HG03378 (cell line): ENCODE measurements around the gene NAP1L5.

Source experiments
- ATAC-seq: cut with Tn5 transposase; IDR thresholded peaks from one replicate; pipeline ENCODE4 v1.9.1; 2021; ENCODE audit warnings: mild to moderate bottlenecking, moderate library complexity; ENCODE audit not compliant: unreplicated experiment

Gene NAP1L5

GRCh38 chr4:88697588-88698329, at the start of gene NAP1L5:
Gene NAP1L5 (minus strand): TSS chr4:88697829. CDS start chr4:88697754, 75 bp downstream.
- peak; percentile 92 for ATAC-seq

- no peak for ATAC-seq
These were observed 49.7 kb upstream of the NAP1L5 start for GRCh38 chr4:88747351-88747750.

GRCh38 chr4:88746206-88746605, 48.6 kb upstream of the NAP1L5 start:
- ATAC-seq: no peak

GRCh38 chr4:88745581-88746163, 48.0 kb upstream of the NAP1L5 start:
- no peak for ATAC-seq

GRCh38 chr4:88745175-88745574, 47.5 kb upstream of the NAP1L5 start:
- no peak for ATAC-seq

GRCh38 chr4:88744609-88745008, 47.0 kb upstream of the NAP1L5 start:
- ATAC-seq: no peak

GRCh38 chr4:88743696-88744095, 46.1 kb upstream of the NAP1L5 start:
- no peak for ATAC-seq

- ATAC-seq: no peak
These were observed 44.9 kb upstream of the NAP1L5 start for GRCh38 chr4:88742561-88742960.

- ATAC-seq: no peak
These were observed 40.6 kb upstream of the NAP1L5 start for GRCh38 chr4:88738180-88738579.

- peak; percentile 92 for ATAC-seq
These were observed 39.8 kb upstream of the NAP1L5 start for GRCh38 chr4:88737307-88737941.

- ATAC-seq: no peak
These were observed 38.6 kb upstream of the NAP1L5 start for GRCh38 chr4:88736264-88736663.

- ATAC-seq: no peak
These were observed 37.9 kb upstream of the NAP1L5 start for GRCh38 chr4:88735564-88735963.

- no peak for ATAC-seq
These were observed 36.8 kb upstream of the NAP1L5 start for GRCh38 chr4:88734403-88734949.

GRCh38 chr4:88732714-88733368, 35.2 kb upstream of the NAP1L5 start:
- ATAC-seq: no peak

GRCh38 chr4:88731381-88731780, 33.8 kb upstream of the NAP1L5 start:
- no peak for ATAC-seq

GRCh38 chr4:88730811-88731210, 33.2 kb upstream of the NAP1L5 start:
- no peak for ATAC-seq

- ATAC-seq: no peak
These were observed 31.6 kb upstream of the NAP1L5 start for GRCh38 chr4:88729146-88729760.

GRCh38 chr4:88728146-88728545, 30.5 kb upstream of the NAP1L5 start:
- no peak for ATAC-seq

GRCh38 chr4:88725986-88726385, 28.4 kb upstream of the NAP1L5 start:
- no peak for ATAC-seq

GRCh38 chr4:88725143-88725542, 27.5 kb upstream of the NAP1L5 start:
- ATAC-seq: no peak

GRCh38 chr4:88724406-88724805, 26.8 kb upstream of the NAP1L5 start:
- no peak for ATAC-seq
